ENCODE measurements around the gene SSBP4.

GRCh38 chr19:18414504-18415177 lies 4.6 kb upstream of the SSBP4 start:
- TF ChIP-seq, protein P1, sequence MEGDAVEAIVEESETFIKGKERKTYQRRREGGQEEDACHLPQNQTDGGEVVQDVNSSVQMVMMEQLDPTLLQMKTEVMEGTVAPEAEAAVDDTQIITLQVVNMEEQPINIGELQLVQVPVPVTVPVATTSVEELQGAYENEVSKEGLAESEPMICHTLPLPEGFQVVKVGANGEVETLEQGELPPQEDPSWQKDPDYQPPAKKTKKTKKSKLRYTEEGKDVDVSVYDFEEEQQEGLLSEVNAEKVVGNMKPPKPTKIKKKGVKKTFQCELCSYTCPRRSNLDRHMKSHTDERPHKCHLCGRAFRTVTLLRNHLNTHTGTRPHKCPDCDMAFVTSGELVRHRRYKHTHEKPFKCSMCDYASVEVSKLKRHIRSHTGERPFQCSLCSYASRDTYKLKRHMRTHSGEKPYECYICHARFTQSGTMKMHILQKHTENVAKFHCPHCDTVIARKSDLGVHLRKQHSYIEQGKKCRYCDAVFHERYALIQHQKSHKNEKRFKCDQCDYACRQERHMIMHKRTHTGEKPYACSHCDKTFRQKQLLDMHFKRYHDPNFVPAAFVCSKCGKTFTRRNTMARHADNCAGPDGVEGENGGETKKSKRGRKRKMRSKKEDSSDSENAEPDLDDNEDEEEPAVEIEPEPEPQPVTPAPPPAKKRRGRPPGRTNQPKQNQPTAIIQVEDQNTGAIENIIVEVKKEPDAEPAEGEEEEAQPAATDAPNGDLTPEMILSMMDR (IDR thresholded peaks at IDR 0.05): no peak
- TF ChIP-seq POLR2A (IDR thresholded peaks at IDR 0.05): no peak
